ENCODE measurements around the gene ERICH6. TPM values are rescaled to one million over a fixed set of nuclear protein-coding genes. Genes with fewer than 3 reads are reported as not detected.

The ERICH6 gene
- total RNA-seq, 3 donors from 2014 or later (not counting 1 experiment from before 2014, with no cell fraction given), result 0.35 to 3.7 (median 3.6) TPM

GRCh38 chr3:150733373-150733935 is 29.7 kb upstream of the ERICH6 start:
- no peaks in the 10 kb centered on the region for H3K27me3 Mint-ChIP-seq (ENCODE audit: low read depth in 2 of 2)
- Histone ChIP-seq H3K36me3 (ENCODE audit: control insufficient read depth, insufficient read depth, low read length) (no peaks in the 10 kb centered on the region), H3K4me1 (ENCODE audit: control insufficient read depth, insufficient read depth, low read length) (no peaks in the 10 kb centered on the region), H3K27me3 (ENCODE audit: control insufficient read depth, insufficient read depth, low read length) (no peaks in the 10 kb centered on the region), H3K9me3 (ENCODE audit: control insufficient read depth, insufficient read depth, low read length) (no peaks in the 10 kb centered on the region), H3K4me3 (ENCODE audit: low read length) (no peak overlapping the region), H3K27ac (ENCODE audit: low read length) (no peak overlapping the region)
- no peak overlapping the region for H3K4me3 Mint-ChIP-seq
- no peaks in the 10 kb centered on the region for H3K36me3 Mint-ChIP-seq
- ATAC-seq, result peak in 2 of 3 donors; percentile 29 to 72
- H3K27ac Mint-ChIP-seq, result no peak overlapping the region
- no peak for DNase-seq
- no peaks in the 10 kb centered on the region for H3K9me3 Mint-ChIP-seq
- H3K4me1 Mint-ChIP-seq, result peaks cover 8 to 15% of the 10 kb centered on the region in 2 donors
- 94% methylated on average over 8 of the region's 8 CpGs for WGBS (ENCODE audit: insufficient coverage)
- TF ChIP-seq CTCF (IDR thresholded peaks at IDR 0.05), result no peak
- intact Hi-C loops (cut with micrococcal nuclease), result no loop called here

- ATAC-seq (no peak), DNase-seq (no peak)
- H3K36me3 ChIP-seq (ENCODE audit: control insufficient read depth, insufficient read depth, low read length), result no peaks in the 10 kb centered on the region
- H3K4me1 Mint-ChIP-seq, result peaks cover 0 to 14% of the 10 kb centered on the region in 2 donors
- H3K27me3 Mint-ChIP-seq (ENCODE audit: low read depth in 2 of 2), result no peaks in the 10 kb centered on the region
- WGBS (ENCODE audit: insufficient coverage), result 97% methylated on average over 9 of the region's 9 CpGs
- no peaks in the 10 kb centered on the region for H3K27me3 ChIP-seq (ENCODE audit: control insufficient read depth, insufficient read depth, low read length)
- no peaks in the 10 kb centered on the region for H3K9me3 ChIP-seq (ENCODE audit: control insufficient read depth, insufficient read depth, low read length)
- no peak for TF ChIP-seq CTCF (IDR thresholded peaks at IDR 0.05)
- no peak overlapping the region for H3K27ac Mint-ChIP-seq
- no peak overlapping the region for H3K4me3 Mint-ChIP-seq
- H3K36me3 Mint-ChIP-seq, result no peaks in the 10 kb centered on the region
- no peaks in the 10 kb centered on the region for H3K4me1 ChIP-seq (ENCODE audit: control insufficient read depth, insufficient read depth, low read length)
- H3K4me3 ChIP-seq (ENCODE audit: low read length), result no peak overlapping the region
- H3K27ac ChIP-seq (ENCODE audit: low read length), result no peak overlapping the region
- intact Hi-C loops (cut with micrococcal nuclease), result no loop called here
- no peaks in the 10 kb centered on the region for H3K9me3 Mint-ChIP-seq
Measured at GRCh38 chr3:150729682-150730360, 26.1 kb upstream of the ERICH6 start.

GRCh38 chr3:150727653-150728502 is 24.2 kb upstream of the ERICH6 start:
- no peaks in the 10 kb centered on the region for H3K36me3 ChIP-seq (ENCODE audit: control insufficient read depth, insufficient read depth, low read length)
- intact Hi-C loops (cut with micrococcal nuclease), result no loop called here
- Mint-ChIP-seq H3K36me3 (no peaks in the 10 kb centered on the region), H3K27ac (no peak overlapping the region), H3K4me3 (no peak overlapping the region), H3K27me3 (ENCODE audit: low read depth in 2 of 2) (no peaks in the 10 kb centered on the region), H3K4me1 (peaks cover 0 to 4% of the 10 kb centered on the region in 2 donors), H3K9me3 (no peaks in the 10 kb centered on the region)
- H3K27ac ChIP-seq (ENCODE audit: low read length), result no peak overlapping the region
- H3K9me3 ChIP-seq (ENCODE audit: control insufficient read depth, insufficient read depth, low read length), result no peaks in the 10 kb centered on the region
- DNase-seq, result no peak
- WGBS (ENCODE audit: insufficient coverage), result 92% methylated on average over 18 of the region's 19 CpGs
- H3K4me3 ChIP-seq (ENCODE audit: low read length), result no peak overlapping the region
- no peaks in the 10 kb centered on the region for H3K4me1 ChIP-seq (ENCODE audit: control insufficient read depth, insufficient read depth, low read length)
- no peak for TF ChIP-seq CTCF (IDR thresholded peaks at IDR 0.05)
- H3K27me3 ChIP-seq (ENCODE audit: control insufficient read depth, insufficient read depth, low read length), result no peaks in the 10 kb centered on the region
- ATAC-seq, result no peak

All from natural killer cell (primary cell).